Caco-2 (cell line): Measurements from ENCODE around the gene NCAM2. TPM values are rescaled to one million over a fixed set of nuclear protein-coding genes. Genes with fewer than 3 reads are reported as not detected.

ENCODE experiments used
- BruUV-seq: library from RNA; stranded (reverse); fragments of 400-500 nt; replicated peaks from 2 replicates; lab custom pipeline; 2021; lab: Mats Ljungman, UMichigan
- CTCF ChIA-PET: fragments of 300-600 bp; sonication (Branson Sonifier 250); formaldehyde crosslinking; loops from one replicate; lab custom pipeline; 2022; ENCODE audit warnings: antibody characterized with exemption; lab: Charles Lee
- POLR2A ChIA-PET: fragments of 300-600 bp; sonication (Branson Sonifier 250); formaldehyde crosslinking; loops from one replicate; lab custom pipeline; 2022; ENCODE audit warnings: antibody characterized with exemption; lab: Charles Lee
- DNase-seq, 2 experiments: peaks; one replicate each; pipeline versions ENCODE4 v3.0.0 to v3.0.0-alpha.2; 2020 to 2022
- H3K27me3 ChIP-seq: replicated peaks from 2 replicates; pipeline ENCODE4 v1.6.0; 2011; ENCODE audit warnings: low read length; ENCODE audit not compliant: control insufficient read depth, insufficient read depth
- H3K36me3 ChIP-seq: 2 replicates; pipeline ENCODE4 v1.5.1; 2011; ENCODE audit warnings: low read length; ENCODE audit not compliant: control insufficient read depth, insufficient read depth
- H3K4me1 ChIP-seq: fragments of 250-450 bp; sonication (Bioruptor Pico); 2 replicates; pipeline ENCODE4 v1.5.1; 2020; ENCODE audit warnings: mild to moderate bottlenecking
- H3K4me3 ChIP-seq: 2 replicates; pipeline ENCODE4 v1.5.1; 2011; ENCODE audit warnings: low read depth, mild to moderate bottlenecking, control low read depth, low read length
- H3K9me3 ChIP-seq: fragments of 250-450 bp; sonication (Bioruptor Pico); 2 replicates; pipeline ENCODE4 v1.5.1; 2020; ENCODE audit warnings: mild to moderate bottlenecking, moderate library complexity
- H3K27ac Mint-ChIP-seq: one replicate; pipeline ENCODE4 v1.8.0; 2022; ENCODE audit warnings: mixed read lengths; ENCODE audit not compliant: unreplicated experiment
- H3K27me3 Mint-ChIP-seq: one replicate; pipeline ENCODE4 v1.8.0; 2022; ENCODE audit warnings: mixed read lengths; ENCODE audit not compliant: insufficient read depth, unreplicated experiment
- H3K36me3 Mint-ChIP-seq: one replicate; pipeline ENCODE4 v1.8.0; 2022; ENCODE audit warnings: mild to moderate bottlenecking, mixed read lengths; ENCODE audit not compliant: insufficient read depth, unreplicated experiment
- H3K4me1 Mint-ChIP-seq: one replicate; pipeline ENCODE4 v1.8.0; 2022; ENCODE audit warnings: low read depth, mixed read lengths; ENCODE audit not compliant: unreplicated experiment
- H3K4me3 Mint-ChIP-seq: one replicate; pipeline ENCODE4 v1.8.0; 2022; ENCODE audit warnings: mild to moderate bottlenecking, moderate library complexity, mixed read lengths; ENCODE audit not compliant: unreplicated experiment
- H3K9me3 Mint-ChIP-seq: one replicate; pipeline ENCODE4 v1.8.0; 2022; ENCODE audit warnings: mixed read lengths; ENCODE audit not compliant: unreplicated experiment
- CTCF ChIP-seq, 2 experiments: fragments of 200-600 bp in 1 of 2; IDR thresholded peaks; 1 replicate in 1 of 2; 2 replicates in 1 of 2; pipeline versions ENCODE4 v1.5.1 to v1.8.0; 2011 to 2022; ENCODE audit warnings: antibody characterized with exemption in 1 of 2, control low read depth in 1 of 2, inconsistent platforms in 1 of 2, low read depth in 1 of 2, low read length in 1 of 2, mild to moderate bottlenecking in 1 of 2, moderate library complexity in 1 of 2; ENCODE audit not compliant: insufficient read depth in 1 of 2, severe bottlenecking in 1 of 2, unreplicated experiment in 1 of 2
- intact Hi-C: fragments of 100-400 bp; cut with micrococcal nuclease; formaldehyde crosslinking; loops from one replicate; pipeline ENCODE4 v1.10.0; 2022; ENCODE audit not compliant: unreplicated experiment
- total RNA-seq: library from RNA; stranded (reverse); gene quantifications from 2 replicates; pipeline ENCODE4 v1.2.3, GENCODE V29; 2022

Gene NCAM2
- total RNA-seq, 1 experiment from 2014 or later: not detected

DNA sequence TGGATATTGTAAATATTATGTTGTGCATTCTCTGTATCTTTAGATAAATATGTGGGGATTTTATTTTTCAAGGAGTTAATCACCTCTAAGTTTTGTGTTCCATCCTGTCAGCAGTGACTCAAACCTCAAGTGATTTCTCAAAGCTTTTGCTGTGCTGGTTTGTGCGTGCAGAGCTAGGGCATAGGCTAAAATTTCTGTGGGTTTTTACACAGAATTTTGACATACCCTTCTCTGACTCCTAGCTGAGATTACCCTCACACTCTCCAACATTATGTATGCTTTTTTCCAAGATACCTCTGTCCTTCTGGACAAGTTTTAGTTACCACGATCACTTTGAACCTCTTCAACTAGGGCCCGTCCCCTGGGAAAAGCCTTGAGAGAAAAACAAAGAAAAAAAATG lies 384.9 kb downstream of the NCAM2 start:
- no peak for DNase-seq
- no peaks in the 10 kb centered on the region for H3K36me3 Mint-ChIP-seq
- BruUV-seq: no TSS peak
- Histone ChIP-seq H3K4me1 (no peaks in the 10 kb centered on the region), H3K9me3 (no peaks in the 10 kb centered on the region), H3K4me3 (no peak overlapping the region), H3K36me3 (no peaks in the 10 kb centered on the region), H3K27me3 (no peaks in the 10 kb centered on the region)
- ChIA-PET CTCF (no interaction called here), POLR2A (no interaction called here)
- H3K27me3 Mint-ChIP-seq: no peaks in the 10 kb centered on the region
- H3K4me1 Mint-ChIP-seq: no peaks in the 10 kb centered on the region
- H3K4me3 Mint-ChIP-seq: no peak overlapping the region
- TF ChIP-seq CTCF (IDR thresholded peaks at IDR 0.05; ENCODE audit: insufficient read depth in 1 of 2, low read depth in 1 of 2, low read length in 1 of 2, severe bottlenecking in 1 of 2, unreplicated experiment in 1 of 2): no peak
- intact Hi-C loops: no loop called here
- H3K9me3 Mint-ChIP-seq: no peaks in the 10 kb centered on the region
- H3K27ac Mint-ChIP-seq: no peak overlapping the region

- H3K27me3 Mint-ChIP-seq: no peaks in the 10 kb centered on the region
- H3K36me3 Mint-ChIP-seq: no peaks in the 10 kb centered on the region
- intact Hi-C loops: no loop called here
- no TSS peak for BruUV-seq
- H3K36me3 ChIP-seq: no peaks in the 10 kb centered on the region
- H3K27me3 ChIP-seq: no peaks in the 10 kb centered on the region
- no peak for TF ChIP-seq CTCF (IDR thresholded peaks at IDR 0.05; ENCODE audit: insufficient read depth in 1 of 2, low read depth in 1 of 2, low read length in 1 of 2, severe bottlenecking in 1 of 2, unreplicated experiment in 1 of 2)
- ChIA-PET POLR2A (no interaction called here), CTCF (no interaction called here)
- no peak overlapping the region for H3K27ac Mint-ChIP-seq
- H3K4me3 Mint-ChIP-seq: no peak overlapping the region
- H3K9me3 ChIP-seq: no peaks in the 10 kb centered on the region
- no peak overlapping the region for H3K4me3 ChIP-seq
- no peaks in the 10 kb centered on the region for H3K9me3 Mint-ChIP-seq
- no peaks in the 10 kb centered on the region for H3K4me1 ChIP-seq
- no peak for DNase-seq
- no peaks in the 10 kb centered on the region for H3K4me1 Mint-ChIP-seq
These were observed 386.8 kb downstream of the NCAM2 start for GRCh38 chr21:21384977-21385376.

- H3K4me1 ChIP-seq: no peaks in the 10 kb centered on the region
- Mint-ChIP-seq H3K27ac (no peak overlapping the region), H3K27me3 (no peaks in the 10 kb centered on the region), H3K9me3 (no peaks in the 10 kb centered on the region), H3K4me3 (no peak overlapping the region), H3K4me1 (no peaks in the 10 kb centered on the region), H3K36me3 (no peaks in the 10 kb centered on the region)
- H3K4me3 ChIP-seq: no peak overlapping the region
- CTCF ChIA-PET: no interaction called here
- H3K36me3 ChIP-seq: no peaks in the 10 kb centered on the region
- no peaks in the 10 kb centered on the region for H3K27me3 ChIP-seq
- no peak for TF ChIP-seq CTCF (IDR thresholded peaks at IDR 0.05; ENCODE audit: insufficient read depth in 1 of 2, low read depth in 1 of 2, low read length in 1 of 2, severe bottlenecking in 1 of 2, unreplicated experiment in 1 of 2)
- POLR2A ChIA-PET: no interaction called here
- no peak for DNase-seq
- H3K9me3 ChIP-seq: no peaks in the 10 kb centered on the region
- BruUV-seq: no TSS peak
- intact Hi-C loops: no loop called here
These were observed 387.2 kb downstream of the NCAM2 start for GRCh38 chr21:21385404-21385803.
